Stimulated activated CD8-positive, alpha-beta memory T cell treated with anti-CD3 and anti-CD28 coated beads, Interleukin-4, amount 100 ng/mL, for 1 hour (primary cell): Measurements from ENCODE around the gene HORMAD2.

Source experiments
- DNase-seq, 2 donors: peaks; one replicate each; pipeline ENCODE4 v3.0.0-alpha.2; 2020; ENCODE audit warnings: low read depth in 2 of 2, low spot score in 1 of 2

HORMAD2 gene

GRCh38 chr22:30161051-30161469, 80.8 kb downstream of the HORMAD2 start:
- DNase-seq: no peak

GRCh38 chr22:30167296-30167695, 87.0 kb downstream of the HORMAD2 start:
- DNase-seq: no peak

GRCh38 chr22:30167734-30168133, 87.5 kb downstream of the HORMAD2 start:
- no peak for DNase-seq

GRCh38 chr22:30169002-30169401, 88.7 kb downstream of the HORMAD2 start:
- DNase-seq: no peak

- no peak for DNase-seq
Observed at GRCh38 chr22:30170129-30170528, 89.9 kb downstream of the HORMAD2 start.

- DNase-seq: no peak
Observed at GRCh38 chr22:30171008-30171407, 90.7 kb downstream of the HORMAD2 start.

GRCh38 chr22:30175690-30176288, 95.5 kb downstream of the HORMAD2 start:
- no peak for DNase-seq

GRCh38 chr22:30176431-30176830, 96.2 kb downstream of the HORMAD2 start:
- DNase-seq: no peak

GRCh38 chr22:30178181-30179126, 98.2 kb downstream of the HORMAD2 start:
- no peak for DNase-seq

GRCh38 chr22:30180616-30181015, 100.4 kb downstream of the HORMAD2 start:
- DNase-seq: no peak

- DNase-seq: no peak
Observed at GRCh38 chr22:30181459-30182349, 101.4 kb downstream of the HORMAD2 start.

GRCh38 chr22:30182350-30182745, 102.1 kb downstream of the HORMAD2 start:
- no peak for DNase-seq

GRCh38 chr22:30182815-30183214, 102.6 kb downstream of the HORMAD2 start:
- DNase-seq: no peak

GRCh38 chr22:30183271-30183670, 103.0 kb downstream of the HORMAD2 start:
- DNase-seq: no peak

- DNase-seq: no peak
Observed at GRCh38 chr22:30183861-30184278, 103.6 kb downstream of the HORMAD2 start.

GRCh38 chr22:30185129-30185528, 104.9 kb downstream of the HORMAD2 start:
- DNase-seq: no peak

- no peak for DNase-seq
Observed at GRCh38 chr22:30185549-30185948, 105.3 kb downstream of the HORMAD2 start.

- DNase-seq: no peak
Observed at GRCh38 chr22:30186041-30186440, 105.8 kb downstream of the HORMAD2 start.

- no peak for DNase-seq
Observed at GRCh38 chr22:30186510-30186909, 106.2 kb downstream of the HORMAD2 start.

GRCh38 chr22:30187094-30187493, 106.8 kb downstream of the HORMAD2 start:
- DNase-seq: no peak
